Stimulated activated CD8-positive, alpha-beta memory T cell treated with anti-CD3 and anti-CD28 coated beads, Interleukin-4, amount 100 ng/mL, for 1 hour (primary cell): ENCODE results near the gene UXT.
"Not testable (repeated sequence)": the region's sequence is repeated elsewhere in the genome, so short reads cannot be mapped to it uniquely, and the experiment has no call there.

Source experiments
- DNase-seq, 2 donors: peaks; one replicate each; pipeline ENCODE4 v3.0.0-alpha.2; 2020; ENCODE audit warnings: low read depth in 2 of 2, low spot score in 1 of 2

The UXT gene

DNA sequence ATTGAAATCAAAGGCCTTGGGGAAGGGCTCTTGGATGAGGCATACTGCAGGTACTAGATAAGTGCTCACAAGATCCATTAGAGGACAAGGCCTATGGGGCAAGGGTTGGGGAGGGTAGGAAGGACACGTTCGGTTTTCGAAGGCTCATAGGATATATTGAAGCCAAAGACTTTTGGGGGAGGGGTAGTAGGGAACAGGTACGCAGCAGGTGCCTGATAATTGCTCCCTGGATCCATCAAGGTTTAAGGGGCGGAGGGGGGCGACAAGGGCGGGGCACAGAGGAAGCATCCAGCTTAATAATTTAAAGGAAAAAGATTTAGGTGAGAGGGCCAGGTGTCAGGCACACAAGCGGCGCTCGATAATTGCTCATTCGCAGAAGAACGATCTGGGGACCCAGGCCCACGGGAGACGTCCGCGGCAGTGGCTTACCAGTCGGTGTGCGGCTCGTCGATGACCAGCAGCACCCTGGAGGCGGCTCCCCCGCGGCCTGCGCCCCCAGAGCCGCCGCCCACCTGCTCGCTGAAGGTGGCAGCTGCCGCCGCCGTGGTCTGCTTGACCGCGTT is 40.0 kb downstream of the UXT start:
- no peak for DNase-seq

DNA sequence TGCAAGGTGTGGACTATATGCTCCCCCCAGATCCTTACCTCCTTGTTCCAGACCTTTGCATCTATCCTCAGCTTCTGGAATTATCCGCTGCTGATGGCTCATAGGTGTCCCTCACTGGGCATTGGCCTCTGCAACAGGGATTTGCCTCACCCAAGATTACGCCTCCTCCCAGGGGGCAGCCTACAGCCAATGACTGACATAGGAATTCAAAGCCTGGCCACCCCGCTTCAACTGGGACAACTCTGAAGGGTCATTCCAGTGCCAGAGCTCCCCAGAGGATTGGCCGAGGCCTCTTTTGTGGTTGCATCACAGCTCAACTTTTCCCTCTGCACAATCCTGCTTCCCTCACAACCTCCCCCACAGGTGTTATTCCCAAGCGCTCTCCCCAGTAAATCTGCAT is 44.4 kb downstream of the UXT start:
- DNase-seq, result no peak

DNA sequence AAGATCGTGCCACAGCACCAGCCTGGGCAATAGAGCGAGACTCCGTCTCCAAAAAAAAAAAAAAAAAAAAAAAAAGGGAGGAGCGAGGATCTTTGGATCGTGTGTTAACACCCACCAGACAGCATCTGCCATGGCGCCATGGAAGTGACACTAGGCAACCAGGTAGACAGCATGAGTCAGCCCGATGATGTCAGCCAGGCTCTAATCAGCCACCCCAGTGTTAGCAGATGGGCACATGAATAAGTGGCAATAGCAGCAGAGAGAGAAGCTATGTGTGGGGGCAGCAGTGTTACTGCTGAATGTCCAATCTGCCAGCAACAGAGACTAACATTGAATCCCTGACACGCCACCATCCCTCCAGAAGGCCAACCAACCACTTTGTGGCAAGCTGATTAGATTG is 45.9 kb downstream of the UXT start:
- DNase-seq, result no peak

DNA sequence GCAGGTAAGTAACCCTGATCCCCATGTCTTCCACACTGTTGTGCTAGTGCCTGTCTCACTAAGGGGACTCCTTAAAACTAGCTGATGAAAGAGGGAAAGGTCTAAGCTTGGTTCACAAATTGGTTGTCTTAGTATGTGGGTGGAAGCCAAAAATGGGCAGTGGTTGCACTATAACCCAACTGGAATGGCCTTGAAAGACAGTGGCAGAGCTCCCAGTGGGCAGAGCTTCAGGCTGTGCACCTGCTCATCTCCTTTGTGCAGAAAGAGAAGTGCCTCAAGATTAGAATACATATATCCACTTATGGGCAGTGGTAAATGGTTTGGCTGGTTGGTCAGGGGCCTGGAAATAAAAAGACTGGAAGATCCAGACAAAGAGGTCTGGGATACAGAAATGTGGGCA is 46.6 kb downstream of the UXT start:
- DNase-seq, result no peak

DNA sequence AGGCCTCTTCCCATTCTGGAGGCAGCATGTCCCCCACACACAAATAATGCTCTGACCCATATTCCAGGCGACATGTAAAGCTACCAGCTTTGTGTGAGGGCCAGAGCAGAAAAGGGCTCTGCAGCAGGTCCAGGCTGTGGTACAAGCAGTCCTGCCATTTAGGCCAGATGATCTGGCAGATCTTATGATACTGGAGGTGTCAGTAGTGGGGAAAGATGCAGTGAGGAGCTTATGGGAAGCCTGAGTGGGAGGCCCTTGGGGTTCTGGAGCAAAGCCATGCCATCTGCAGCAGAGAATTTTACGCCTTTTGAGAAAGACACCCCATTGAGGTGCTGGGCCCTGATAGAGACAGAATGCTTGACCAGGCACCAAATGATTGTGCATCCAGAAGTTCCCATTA is 47.1 kb downstream of the UXT start:
- no peak for DNase-seq

DNA sequence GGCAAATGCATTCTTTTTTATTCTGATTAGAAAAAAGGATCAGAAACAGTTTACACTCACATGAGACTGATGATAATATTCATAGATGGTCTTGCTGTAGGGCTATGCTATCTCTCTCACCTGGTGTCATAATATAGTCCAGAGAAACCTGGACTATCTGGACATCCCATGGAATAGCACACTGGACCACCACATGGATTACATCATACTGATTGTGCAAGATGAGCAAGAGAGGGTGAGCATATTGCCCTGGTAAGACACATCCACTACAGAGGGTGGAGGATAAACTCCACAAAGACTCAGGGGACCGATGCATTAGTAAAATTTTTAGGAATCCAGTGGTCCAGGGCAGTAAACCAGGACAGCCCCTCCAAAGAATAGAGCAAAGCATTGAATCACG is 47.5 kb downstream of the UXT start:
- no peak for DNase-seq

DNA sequence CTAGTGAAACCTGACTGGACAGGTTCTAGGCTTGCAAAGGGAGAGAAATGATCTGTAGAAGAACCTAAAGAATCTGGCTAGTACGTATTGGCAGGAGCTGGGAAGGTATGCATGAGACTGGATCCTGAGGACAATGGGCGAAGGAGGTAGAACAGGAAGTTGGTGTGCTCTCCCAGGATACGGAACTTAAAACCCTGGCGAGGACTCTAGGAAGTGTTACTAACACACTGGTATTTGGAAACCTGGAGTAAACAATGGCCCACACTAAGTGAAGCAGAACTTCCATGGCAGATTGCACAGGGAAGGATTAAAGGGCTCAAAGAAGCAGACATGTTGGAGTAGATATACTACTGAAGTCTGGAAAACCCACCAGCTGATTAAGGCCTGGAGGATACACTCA is 48.5 kb downstream of the UXT start:
- DNase-seq, result no peak

DNA sequence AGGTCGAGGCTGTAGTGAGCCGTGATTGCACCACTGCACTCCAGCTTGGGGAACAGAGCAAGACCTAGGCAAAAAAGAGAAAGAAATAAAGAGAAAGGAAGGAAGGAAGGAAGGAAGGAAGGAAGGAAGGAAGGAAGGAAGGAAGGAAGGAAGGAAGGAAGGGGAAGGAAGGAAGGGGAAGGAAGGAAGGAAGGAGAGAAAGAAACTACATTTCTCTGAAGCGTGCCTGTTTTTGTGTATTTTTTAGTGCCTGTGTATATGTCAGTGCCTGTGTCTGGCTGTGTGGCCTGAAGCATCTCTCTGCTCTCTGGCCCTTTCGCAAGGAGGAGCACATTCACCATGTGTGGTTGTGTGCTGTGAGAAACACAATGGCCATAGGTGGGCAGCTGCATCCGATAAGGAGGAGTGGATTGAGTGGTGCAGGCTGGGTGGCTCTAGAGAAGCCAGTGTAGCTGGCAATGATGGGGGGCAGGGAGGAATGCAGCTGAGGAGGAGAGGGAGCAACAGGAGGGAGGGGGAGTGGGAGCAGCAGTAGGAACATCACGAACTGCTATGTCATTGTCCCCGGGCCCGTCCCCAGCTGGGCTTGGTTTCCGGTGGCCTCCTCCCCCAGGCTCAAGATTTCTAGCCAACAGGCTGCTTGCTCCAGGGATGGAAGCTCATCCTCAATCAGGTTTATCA is 50.7 kb downstream of the UXT start:
- no peak for DNase-seq

DNA sequence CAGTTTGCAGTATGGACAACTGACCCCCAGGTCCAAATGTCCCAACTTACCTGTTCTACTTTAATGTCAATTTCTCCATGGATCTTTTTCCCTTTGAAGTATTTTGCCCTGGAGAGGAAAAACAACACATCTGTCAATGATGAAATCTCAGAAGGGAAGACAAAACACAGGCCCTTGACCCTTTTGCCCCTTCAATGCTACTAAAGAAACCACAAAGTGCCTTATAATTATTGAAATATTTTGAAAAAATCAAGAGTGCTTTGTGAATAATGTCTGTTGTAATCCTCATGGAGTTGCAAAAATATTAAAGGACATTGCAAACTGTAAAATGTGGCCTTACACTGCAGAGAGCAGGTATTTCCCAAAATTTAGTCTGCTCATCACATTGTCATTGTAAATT is 51.9 kb downstream of the UXT start:
- DNase-seq, result no peak

DNA sequence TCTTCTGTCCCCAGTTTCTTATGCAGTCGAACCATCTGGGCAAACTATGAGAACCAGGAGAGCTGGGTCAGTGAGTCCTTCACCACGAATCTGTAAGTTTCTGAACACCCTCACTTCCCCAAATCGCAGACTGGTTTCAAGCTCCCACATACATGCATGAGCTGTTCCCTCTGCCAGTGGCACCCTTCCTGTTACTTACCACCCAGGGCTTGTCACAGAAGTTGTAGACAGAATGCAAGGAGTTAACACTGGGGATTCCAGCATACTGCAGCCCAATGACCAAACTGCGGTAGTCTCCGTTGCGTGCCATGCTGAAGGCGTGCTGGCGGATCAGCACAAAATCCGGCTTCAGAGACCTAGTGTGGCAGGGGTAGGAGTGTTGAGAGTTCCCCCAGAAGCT is 54.0 kb downstream of the UXT start:
- DNase-seq, result no peak

DNA sequence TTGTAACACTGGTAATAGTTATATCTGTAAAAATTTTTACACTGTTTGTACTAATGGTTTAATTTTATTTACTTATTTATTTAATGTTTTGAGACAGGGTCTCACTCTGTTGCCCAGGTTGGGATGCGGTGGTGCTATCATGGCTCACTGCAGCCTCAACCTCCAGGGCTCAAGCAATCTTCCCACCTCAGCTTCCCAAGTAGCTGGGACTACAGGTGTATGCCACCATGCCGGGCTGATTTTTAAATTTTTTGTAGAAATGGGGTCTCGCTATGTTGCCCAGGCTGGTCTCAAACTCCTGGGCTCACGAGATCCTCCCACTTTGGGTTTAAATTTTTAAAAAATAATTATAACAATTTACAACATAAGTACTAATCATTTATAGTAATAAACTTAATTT is 55.9 kb downstream of the UXT start:
- not testable (repeated sequence) for DNase-seq
